Right lung (tissue), 5 donors: ENCODE data around the gene TIGAR. TPM values are rescaled to one million over a fixed set of nuclear protein-coding genes. Genes with fewer than 3 reads are reported as not detected.

ENCODE experiments used
- DNase-seq, 2 donors: peaks; one replicate each; pipeline ENCODE4 v3.0.0-alpha.2; 2013
- polyA plus RNA-seq, 5 donors: library from polyadenylated mRNA; unstranded; fragments of 120-200 nt; gene quantifications; one replicate each; pipeline versions ENCODE4 v1.2.1 to v1.2.3, GENCODE V29; 2013; ENCODE audit warnings: inconsistent platforms in 1 of 5, low replicate concordance in 1 of 5; ENCODE audit not compliant: insufficient read length in 5 of 5, insufficient read depth in 1 of 5

Gene TIGAR
- polyA plus RNA-seq, 5 donors: 2.4 to 13.1 (median 3.2) TPM

- no peak for DNase-seq
Measured at GRCh38 chr12:4370265-4370664, 49.3 kb downstream of the TIGAR start.

DNA sequence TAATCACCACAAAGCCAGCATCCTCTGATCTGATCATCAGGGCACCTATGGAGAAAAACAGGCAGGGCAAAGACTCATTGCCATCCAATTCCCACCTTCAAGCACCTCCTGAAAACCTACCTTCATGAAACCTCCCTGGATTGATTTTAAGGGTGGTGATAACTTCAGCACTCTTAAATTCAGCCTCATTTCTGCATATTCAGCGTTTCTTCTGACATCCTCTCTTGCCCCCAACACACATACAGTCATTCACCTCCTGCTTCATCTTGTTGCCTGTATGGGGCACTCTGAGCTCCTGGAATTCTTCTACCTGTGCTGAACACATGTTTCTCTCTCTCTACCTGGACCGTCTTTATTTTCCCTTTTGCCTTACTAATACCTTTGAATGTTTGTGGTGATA lies 51.6 kb downstream of the TIGAR start:
- DNase-seq: no peak

GRCh38 chr12:4375449-4375848 lies 54.4 kb downstream of the TIGAR start:
- DNase-seq: no peak

DNA sequence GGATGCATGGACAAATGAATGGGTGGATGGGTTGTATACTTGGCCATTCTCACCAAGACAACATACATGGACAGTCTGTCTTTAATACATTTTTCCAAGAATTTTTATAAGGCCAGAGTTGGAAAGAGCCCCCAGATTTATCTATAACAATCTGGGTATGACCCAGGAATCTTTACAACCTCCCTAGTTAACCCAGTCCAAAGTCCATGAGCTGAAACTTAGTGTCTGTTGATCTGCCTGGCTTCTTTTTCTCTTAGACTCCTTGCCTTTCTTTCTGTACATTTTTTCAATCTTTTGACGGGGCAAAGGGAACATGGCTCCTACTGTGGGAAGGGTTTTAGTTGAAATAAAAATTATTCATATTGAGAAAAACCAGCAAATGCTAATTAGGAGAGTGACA lies 57.8 kb downstream of the TIGAR start:
- DNase-seq: no peak

GRCh38 chr12:4379405-4379804 lies 58.4 kb downstream of the TIGAR start, which contains the start of gene FGF23:
Gene FGF23, minus strand, starts transcription at chr12:4379712. Its CDS starts 130 bp downstream, at chr12:4379582.
- peak; percentile 7 to 22 for DNase-seq

- no peak for DNase-seq
Measured at GRCh38 chr12:4380332-4380731, 59.3 kb downstream of the TIGAR start.

GRCh38 chr12:4383304-4383865 lies 62.4 kb downstream of the TIGAR start:
- DNase-seq: no peak

- no peak for DNase-seq
Measured at GRCh38 chr12:4386801-4387200, 65.8 kb downstream of the TIGAR start.

- DNase-seq: no peak
Measured at GRCh38 chr12:4387607-4388006, 66.6 kb downstream of the TIGAR start.

- no peak for DNase-seq
Measured at GRCh38 chr12:4388032-4388431, 67.0 kb downstream of the TIGAR start.

GRCh38 chr12:4388662-4389061 lies 67.6 kb downstream of the TIGAR start:
- DNase-seq: no peak

DNA sequence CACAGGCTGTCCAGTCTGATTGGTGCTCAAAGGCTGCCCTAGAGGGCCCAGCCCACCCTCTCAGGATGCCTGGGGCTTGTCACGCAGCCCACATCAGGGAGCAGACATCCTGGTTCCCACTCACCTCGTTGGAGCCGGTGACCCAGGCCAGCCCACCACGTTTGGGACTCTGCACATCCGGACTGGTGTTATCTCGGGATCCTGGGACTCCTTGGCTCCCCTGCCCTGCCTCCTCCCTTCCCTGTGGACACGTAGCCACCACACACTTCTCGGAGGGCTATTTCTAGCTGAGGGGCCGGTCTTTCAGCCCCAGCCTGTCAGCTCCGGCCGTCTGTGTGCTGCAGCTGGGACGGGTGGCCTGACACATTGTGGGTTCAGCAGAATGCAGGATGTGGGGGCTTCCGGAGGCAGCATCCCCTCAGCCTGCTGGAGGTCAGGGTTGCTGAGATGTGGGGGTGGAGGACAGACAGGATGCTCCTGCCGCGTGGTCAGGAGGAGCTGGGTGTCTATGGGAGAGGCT lies 71.3 kb downstream of the TIGAR start:
- peak; percentile 13 to 31 for DNase-seq

- no peak for DNase-seq
Measured at GRCh38 chr12:4393211-4393610, 72.2 kb downstream of the TIGAR start.

DNA sequence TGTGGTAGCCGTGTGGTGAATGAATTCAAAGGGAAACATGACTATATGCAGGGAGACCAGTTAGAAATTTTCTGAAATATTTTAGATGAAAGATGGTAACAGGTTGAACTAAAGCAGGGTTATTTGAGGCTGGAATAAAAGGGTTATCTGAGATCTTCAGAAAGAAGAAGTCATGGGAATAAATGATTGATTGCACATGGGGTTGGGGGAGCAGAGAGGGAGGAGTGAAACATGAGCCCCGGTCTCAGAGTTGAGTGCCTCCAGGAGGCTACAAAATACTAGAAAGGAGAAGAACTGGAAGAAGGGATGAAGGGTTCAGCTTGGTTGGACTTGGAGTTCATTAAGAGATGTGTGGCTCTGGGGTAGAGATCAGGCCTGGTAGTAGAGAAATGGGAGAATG lies 74.8 kb downstream of the TIGAR start:
- DNase-seq: no peak

DNA sequence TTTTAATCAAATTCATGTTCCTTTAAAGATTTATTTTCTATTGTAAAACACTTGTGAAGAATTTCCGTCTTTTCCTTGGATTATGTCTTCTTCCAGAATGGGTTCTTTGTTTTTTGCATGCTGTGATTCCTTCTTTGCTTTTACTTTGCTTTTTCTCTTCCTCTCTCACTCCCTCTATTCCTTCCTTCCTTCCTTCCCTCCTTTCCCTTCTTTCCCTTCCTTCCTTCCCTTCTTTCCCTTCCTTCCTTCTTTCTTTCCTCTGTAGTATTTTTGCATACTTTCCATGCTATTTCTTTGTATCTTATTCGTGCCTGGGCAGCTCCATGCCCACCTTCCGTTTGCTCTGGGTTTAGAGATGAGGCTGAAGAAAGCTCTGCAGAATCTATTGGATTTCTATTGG lies 80.1 kb downstream of the TIGAR start:
- DNase-seq: no peak

GRCh38 chr12:4402996-4403395 lies 82.0 kb downstream of the TIGAR start:
- no peak for DNase-seq

Other genes with a start within 250 kb of the TIGAR start
- 10 to 100 TPM; 42.2 to 67.8 (median 46.4) TPM for gene CCND2, start 47.5 kb upstream of the TIGAR start, polyA plus RNA-seq
- under 1 TPM in 1 of 5 donors, not detected in 4; 0.04 TPM for gene FGF23, start 58.5 kb downstream of the TIGAR start, polyA plus RNA-seq
- under 1 TPM in 1 of 5 donors, not detected in 4; 0.95 TPM for gene FGF6, start 124.6 kb downstream of the TIGAR start, polyA plus RNA-seq
- 10 to 100 TPM; 16.9 to 50.1 (median 31.7) TPM for gene RAD51AP1, start 217.7 kb downstream of the TIGAR start, polyA plus RNA-seq
- 10 to 100 TPM; 58.4 to 69.0 (median 64.7) TPM for gene DYRK4, start 241.0 kb downstream of the TIGAR start, polyA plus RNA-seq